H9 (cell line): ENCODE measurements around the gene SSRP1. TPM values are rescaled to one million over a fixed set of nuclear protein-coding genes. Genes with fewer than 3 reads are reported as not detected.

Experiments used
- DNase-seq: peaks from one replicate; pipeline ENCODE4 v3.0.0-alpha.2; 2017
- H2AFZ ChIP-seq: one replicate; pipeline ENCODE4 v1.6.1; 2013; ENCODE audit warnings: mild to moderate bottlenecking, low read length, control low read depth, moderate library complexity
- H2AK5ac ChIP-seq: 2 replicates; pipeline ENCODE4 v1.6.1; 2013; ENCODE audit warnings: low read length, control low read depth, mixed read lengths; ENCODE audit not compliant: insufficient read length
- H2BK120ac ChIP-seq: one replicate; pipeline ENCODE4 v1.6.1; 2013; ENCODE audit warnings: low read depth, mild to moderate bottlenecking, low read length, control low read depth, inconsistent platforms; ENCODE audit not compliant: poor library complexity, severe bottlenecking
- H2BK12ac ChIP-seq: 2 replicates; pipeline ENCODE4 v1.6.1; 2013; ENCODE audit warnings: low read length, control low read depth, mixed read lengths, low read depth; ENCODE audit not compliant: insufficient read length
- H2BK15ac ChIP-seq: 2 replicates; pipeline ENCODE4 v1.6.1; 2013; ENCODE audit warnings: low read depth, low read length, control low read depth
- H2BK20ac ChIP-seq: one replicate; pipeline ENCODE4 v1.6.1; 2013; ENCODE audit warnings: low read depth, mild to moderate bottlenecking, low read length, control low read depth, inconsistent platforms; ENCODE audit not compliant: poor library complexity, severe bottlenecking
- H2BK5ac ChIP-seq: 2 replicates; pipeline ENCODE4 v1.6.1; 2013; ENCODE audit warnings: low read length, control low read depth, mixed read lengths; ENCODE audit not compliant: insufficient read length
- H3K14ac ChIP-seq: 2 replicates; pipeline ENCODE4 v1.6.1; 2013; ENCODE audit warnings: low read length, control low read depth; ENCODE audit not compliant: insufficient read depth
- H3K18ac ChIP-seq: 2 replicates; pipeline ENCODE4 v1.6.1; 2013; ENCODE audit warnings: low read depth, mild to moderate bottlenecking, mixed read lengths, low read length, control low read depth; ENCODE audit not compliant: insufficient read length
- H3K23ac ChIP-seq: 2 replicates; pipeline ENCODE4 v1.6.1; 2013; ENCODE audit warnings: low read length, control low read depth, mixed read lengths, low read depth; ENCODE audit not compliant: insufficient read length
- H3K23me2 ChIP-seq: 2 replicates; pipeline ENCODE4 v1.6.1; 2013; ENCODE audit warnings: low read depth, mild to moderate bottlenecking, mixed read lengths, low read length, control low read depth; ENCODE audit not compliant: insufficient read length, poor library complexity, severe bottlenecking
- H3K27ac ChIP-seq: 2 replicates; pipeline ENCODE4 v1.5.1; 2013; ENCODE audit warnings: low read length, control low read depth, mixed read lengths, low read depth; ENCODE audit not compliant: insufficient read length
- H3K27me3 ChIP-seq: 2 replicates; pipeline ENCODE4 v1.6.1; 2013; ENCODE audit warnings: low read length, control low read depth, inconsistent platforms; ENCODE audit not compliant: insufficient read depth
- H3K4ac ChIP-seq: 2 replicates; pipeline ENCODE4 v1.6.1; 2013; ENCODE audit warnings: low read depth, mild to moderate bottlenecking, control low read depth, inconsistent platforms, low read length, moderate library complexity
- H3K4me1 ChIP-seq: 2 replicates; pipeline ENCODE4 v1.6.1; 2013; ENCODE audit warnings: low read length, control low read depth, inconsistent platforms; ENCODE audit not compliant: insufficient read depth
- H3K4me2 ChIP-seq: 2 replicates; pipeline ENCODE4 v1.6.1; 2013; ENCODE audit warnings: low read length, control low read depth, mixed read lengths; ENCODE audit not compliant: insufficient read length, insufficient read depth
- H3K56ac ChIP-seq: 2 replicates; pipeline ENCODE4 v1.6.1; 2013; ENCODE audit warnings: low read depth, mild to moderate bottlenecking, mixed read lengths, low read length, control low read depth; ENCODE audit not compliant: insufficient read length
- H3K79me1 ChIP-seq: 2 replicates; pipeline ENCODE4 v1.6.1; 2013; ENCODE audit warnings: low read depth, mild to moderate bottlenecking, moderate library complexity, low read length, control low read depth, inconsistent platforms; ENCODE audit not compliant: insufficient read depth, poor library complexity, severe bottlenecking
- H3K79me2 ChIP-seq: 2 replicates; pipeline ENCODE4 v1.6.1; 2013; ENCODE audit warnings: low read length, control low read depth, inconsistent platforms; ENCODE audit not compliant: insufficient read depth
- H3K9ac ChIP-seq: 2 replicates; pipeline ENCODE4 v1.6.1; 2013; ENCODE audit warnings: low read length, control low read depth, mixed read lengths; ENCODE audit not compliant: insufficient read length; ENCODE audit errors: extremely low read depth
- H3K9me3 ChIP-seq: one replicate; pipeline ENCODE4 v1.6.1; 2013; ENCODE audit warnings: low read depth, low read length, inconsistent platforms; ENCODE audit not compliant: control insufficient read depth
- H3T11ph ChIP-seq: one replicate; pipeline ENCODE4 v1.6.1; 2013; ENCODE audit warnings: mild to moderate bottlenecking, low read length, control low read depth, inconsistent platforms
- H4K20me1 ChIP-seq: one replicate; pipeline ENCODE4 v1.6.1; 2013; ENCODE audit not compliant: control insufficient read depth, insufficient read length, insufficient read depth
- H4K5ac ChIP-seq: 2 replicates; pipeline ENCODE4 v1.6.1; 2013; ENCODE audit warnings: low read depth, mild to moderate bottlenecking, mixed read lengths, low read length, control low read depth; ENCODE audit not compliant: insufficient read length
- H4K8ac ChIP-seq: replicated peaks from 2 replicates; pipeline ENCODE4 v1.6.1; 2013; ENCODE audit warnings: low read length, control low read depth, mixed read lengths, low read depth; ENCODE audit not compliant: insufficient read length
- H4K91ac ChIP-seq: 2 replicates; pipeline ENCODE4 v1.6.1; 2013; ENCODE audit warnings: low read depth, mild to moderate bottlenecking, moderate library complexity, mixed read lengths, low read length, control low read depth; ENCODE audit not compliant: insufficient read length
- H3K27ac Mint-ChIP-seq, 3 experiments: 2 replicates in 2 of 3; 3 replicates in 1 of 3; pipeline ENCODE4 v1.8.0; 2020 to 2021; ENCODE audit warnings: mixed read lengths in 3 of 3, mild to moderate bottlenecking in 1 of 3, moderate library complexity in 1 of 3
- H3K27me3 Mint-ChIP-seq: 2 replicates; pipeline ENCODE4 v1.8.0; 2021; ENCODE audit warnings: low read depth, mild to moderate bottlenecking, moderate library complexity, mixed read lengths
- H3K36me3 Mint-ChIP-seq, 3 experiments: 2 replicates in 2 of 3; 3 replicates in 1 of 3; pipeline ENCODE4 v1.8.0; 2020 to 2021; ENCODE audit warnings: low read depth in 3 of 3, mixed read lengths in 3 of 3; ENCODE audit not compliant: insufficient read depth in 1 of 3
- H3K4me1 Mint-ChIP-seq, 2 experiments: 2 replicates each; pipeline ENCODE4 v1.8.0; 2020; ENCODE audit warnings: mixed read lengths in 2 of 2
- H3K4me3 Mint-ChIP-seq, 2 experiments: 2 replicates in 1 of 2; 3 replicates in 1 of 2; pipeline ENCODE4 v1.8.0; 2020 to 2021; ENCODE audit warnings: mild to moderate bottlenecking in 2 of 2, mixed read lengths in 2 of 2, moderate library complexity in 1 of 2
- H3K9me3 Mint-ChIP-seq, 2 experiments: 2 replicates in 1 of 2; 3 replicates in 1 of 2; pipeline ENCODE4 v1.8.0; 2020; ENCODE audit warnings: mild to moderate bottlenecking in 2 of 2, mixed read lengths in 2 of 2, moderate library complexity in 1 of 2
- CTCF ChIP-seq: fragments of 200-600 bp; sonication (generic); conservative IDR thresholded peaks from 3 replicates; pipeline ENCODE4 v1.8.0; 2021; ENCODE audit warnings: antibody characterized with exemption, mild to moderate bottlenecking
- WGBS: extraction: QIAGEN DNeasy Blood & Tissue Kit; methylation state at CpG from one replicate; pipeline ENCODE4 v1.1.7; 2013; ENCODE audit warnings: missing lambda C conversion rate, low lambda C conversion rate, mixed read lengths; ENCODE audit not compliant: insufficient read length; ENCODE audit errors: extremely low coverage; 5-methylcytosine and 5-hydroxymethylcytosine counted together
- total RNA-seq: library from RNA; stranded (reverse); gene quantifications from 2 replicates; pipeline ENCODE4 v1.2.1, GENCODE V29; 2021

The SSRP1 gene
- total RNA-seq, 1 experiment from 2014 or later = 202 TPM

GRCh38 chr11:57306161-57306876 lies 29.4 kb downstream of the SSRP1 start:
- H3K23me2 ChIP-seq = peaks cover 6% of the 10 kb centered on the region
- DNase-seq = no peak
- no peak overlapping the region for H2AK5ac ChIP-seq
- no CpG with 5 or more reads among the region's 15 CpGs for WGBS
- H4K20me1 ChIP-seq = no peaks in the 10 kb centered on the region
- no peak overlapping the region for H2BK12ac ChIP-seq
- no peak overlapping the region for H4K5ac ChIP-seq
- no peaks in the 10 kb centered on the region for H3K9me3 ChIP-seq
- H3K56ac ChIP-seq = no peak overlapping the region
- no peak overlapping the region for H3K23ac ChIP-seq
- H2BK120ac ChIP-seq = no peak overlapping the region
- peaks cover 18 to 32% of the 10 kb centered on the region in 2 experiments for H3K4me1 Mint-ChIP-seq
- H3K14ac ChIP-seq = no peak overlapping the region
- no peak overlapping the region for H3T11ph ChIP-seq
- no peak overlapping the region for H3K27ac ChIP-seq
- H3K36me3 Mint-ChIP-seq = peaks cover 57 to 69% (median 58%) of the 10 kb centered on the region in 3 experiments
- H2BK5ac ChIP-seq = no peak overlapping the region
- H3K4ac ChIP-seq = no peak overlapping the region
- peak overlapping the region; percentile 17 to 62 (median 54); a peak in 4 of 7 replicates for H3K27ac Mint-ChIP-seq
- H2AFZ ChIP-seq = no peak overlapping the region
- no peak overlapping the region for H3K9ac ChIP-seq
- no peak for TF ChIP-seq CTCF
- H3K4me3 Mint-ChIP-seq = no peak overlapping the region
- H3K4me2 ChIP-seq = no peak overlapping the region
- no peaks in the 10 kb centered on the region for H3K9me3 Mint-ChIP-seq
- no peaks in the 10 kb centered on the region for H3K27me3 ChIP-seq
- H3K79me2 ChIP-seq = peaks cover 9% of the 10 kb centered on the region; the same call in 1 of the 2 replicates
- no peak overlapping the region for H3K18ac ChIP-seq
- H4K8ac ChIP-seq = no peak overlapping the region
- H2BK20ac ChIP-seq = no peak overlapping the region
- no peak overlapping the region for H2BK15ac ChIP-seq
- no peak overlapping the region for H4K91ac ChIP-seq
- H3K4me1 ChIP-seq = peaks cover 6% of the 10 kb centered on the region
- H3K79me1 ChIP-seq = no peaks in the 10 kb centered on the region
- H3K27me3 Mint-ChIP-seq = no peaks in the 10 kb centered on the region
